GM12891 (cell line): ENCODE measurements around the gene CSF1R.

ENCODE experiments used
- PAX5 ChIP-seq: IDR thresholded peaks from 2 replicates; pipeline ENCODE4 v1.6.1; 2011; ENCODE audit warnings: low read length, moderate library complexity, mild to moderate bottlenecking; ENCODE audit not compliant: insufficient read depth, severe bottlenecking
- POLR2A ChIP-seq: IDR thresholded peaks from 2 replicates; pipeline ENCODE4 v1.6.1; 2011; ENCODE audit warnings: low read depth, low read length, control low read depth
- POLR2AphosphoS5 ChIP-seq: IDR thresholded peaks from 2 replicates; pipeline ENCODE4 v1.6.1; 2011; ENCODE audit warnings: low read depth, low read length, control low read depth
- SPI1 ChIP-seq: IDR thresholded peaks from 2 replicates; pipeline ENCODE4 v1.6.1; 2011; ENCODE audit warnings: low read depth, low read length, control low read depth
- TAF1 ChIP-seq: IDR thresholded peaks from 2 replicates; pipeline ENCODE4 v1.6.1; 2011; ENCODE audit warnings: low read depth, low read length, control low read depth

DNA sequence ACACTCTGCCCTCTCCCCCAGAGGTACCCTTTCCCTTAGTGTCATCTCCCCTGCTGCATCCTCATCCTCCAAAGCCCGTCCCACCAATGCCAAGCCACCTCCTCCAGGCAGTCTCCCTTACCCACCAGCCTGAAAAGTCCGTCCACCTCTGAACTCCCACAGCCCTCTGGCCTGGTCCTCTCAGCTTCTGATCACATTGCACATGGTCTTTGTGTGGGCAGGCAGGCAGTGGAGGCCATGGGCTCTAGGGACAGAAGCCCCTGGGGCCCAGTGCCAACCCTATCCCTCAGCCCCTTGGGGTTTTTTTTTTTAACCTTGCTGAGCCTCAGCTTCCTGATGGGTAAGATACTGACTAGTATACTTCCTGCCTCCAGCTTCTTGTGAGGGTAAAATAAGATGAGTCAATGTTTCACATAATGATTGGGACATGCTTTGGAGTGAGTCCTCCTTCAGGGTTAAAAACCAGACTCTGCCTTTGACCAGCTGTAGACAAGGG, 19.4 kb downstream of the CSF1R start:
- TF ChIP-seq POLR2A, result no peak
- TF ChIP-seq POLR2AphosphoS5, result no peak
- TF ChIP-seq TAF1, result no peak
- TF ChIP-seq PAX5, result no peak
- no peak for TF ChIP-seq SPI1
